Activated B cell treated with CpG ODN at 0.5 μM for 24 hours (primary cell): ENCODE data around the gene LGMN. TPM values are rescaled to one million over a fixed set of nuclear protein-coding genes. Genes with fewer than 3 reads are reported as not detected.

Source experiments
- ATAC-seq: fragments of 200-7000 bp; cut with Tn5 transposase; one replicate; pipeline ENCODE4 v1.10.0; 2021; ENCODE audit warnings: low read depth, mild to moderate bottlenecking, moderate library complexity
- CTCF ChIA-PET: fragments of 350-600 bp; sonication (Branson Sonifier 250); formaldehyde crosslinking; loops from one replicate; lab custom pipeline; 2021; ENCODE audit warnings: antibody characterized with exemption; lab: Charles Lee
- POLR2A ChIA-PET: fragments of 350-600 bp; sonication (Branson Sonifier 250); formaldehyde crosslinking; loops from one replicate; lab custom pipeline; 2021; ENCODE audit warnings: antibody characterized with exemption; lab: Charles Lee
- DNase-seq: peaks from one replicate; pipeline ENCODE4 v3.0.0; 2022
- H3K27ac Mint-ChIP-seq: one replicate; pipeline ENCODE4 v1.8.0; 2020; ENCODE audit warnings: mixed read lengths
- H3K27me3 Mint-ChIP-seq: one replicate; pipeline ENCODE4 v1.8.0; 2021; ENCODE audit warnings: mixed read lengths
- H3K36me3 Mint-ChIP-seq: one replicate; pipeline ENCODE4 v1.8.0; 2021; ENCODE audit warnings: low read depth, mixed read lengths
- H3K4me1 Mint-ChIP-seq: one replicate; pipeline ENCODE4 v1.8.0; 2021; ENCODE audit warnings: mixed read lengths
- H3K4me3 Mint-ChIP-seq: one replicate; pipeline ENCODE4 v1.8.0; 2020; ENCODE audit warnings: mild to moderate bottlenecking, mixed read lengths
- H3K9me3 Mint-ChIP-seq: one replicate; pipeline ENCODE4 v1.8.0; 2020; ENCODE audit warnings: mixed read lengths
- intact Hi-C: fragments of 100-400 bp; cut with micrococcal nuclease; formaldehyde crosslinking; loops from one replicate; pipeline ENCODE4 v1.15.1; 2024
- total RNA-seq: library from RNA; stranded (reverse); gene quantifications from 2 replicates; pipeline ENCODE4 v1.2.3, GENCODE V29; 2022
- TF ChIP-seq, protein P1 (sequence below): fragments of 200-600 bp; IDR thresholded peaks from one replicate; pipeline ENCODE4 v1.8.0; 2022; ENCODE audit warnings: antibody characterized with exemption, mild to moderate bottlenecking

LGMN gene
- total RNA-seq, 1 donor from 2014 or later, result 11.8 TPM

DNA sequence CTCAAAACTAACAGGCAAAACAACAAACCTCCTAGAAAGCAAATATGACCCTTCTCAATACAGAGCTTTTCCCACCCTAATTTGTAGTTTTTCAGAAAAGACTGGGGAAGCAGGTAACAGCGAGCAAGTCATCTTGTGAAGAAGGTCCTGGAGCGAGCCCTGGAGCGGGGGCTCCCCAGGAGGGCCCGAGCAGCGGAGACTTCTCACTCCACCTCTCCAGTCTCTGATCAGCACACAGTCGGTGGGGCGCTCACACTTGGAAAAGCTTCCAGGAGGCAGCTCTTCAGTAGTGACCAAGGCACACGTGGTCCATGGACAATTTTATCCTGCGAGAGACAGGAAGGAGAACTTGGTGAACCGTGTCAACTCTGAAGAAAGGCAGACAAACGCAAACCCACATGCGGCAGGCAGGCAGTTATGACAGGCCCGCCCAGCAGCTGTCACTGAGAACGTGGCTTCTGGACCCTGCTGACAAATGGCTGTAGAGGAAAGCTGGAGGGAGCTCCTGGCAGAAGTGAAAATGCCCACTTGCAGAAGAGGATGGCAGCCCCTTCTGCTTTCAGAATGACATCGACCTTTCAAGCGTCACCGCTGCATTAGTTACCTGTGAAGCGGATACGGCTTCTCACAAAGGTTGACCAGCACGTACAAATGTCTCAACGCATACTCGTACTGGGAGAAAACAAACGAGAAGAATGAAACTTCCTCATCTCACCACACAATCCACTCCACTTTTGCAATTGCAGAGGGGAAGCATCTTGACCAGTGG is 44.2 kb downstream of the LGMN start:
- POLR2A ChIA-PET, result interaction anchor here (0.6 to 1.6 kb wide), 13 partner anchors 11 to 664 kb away, joined by 3 to 7 read pairs (median 5); partner anchors contain the start of genes CPSF2, GOLGA5, LGMN and NDUFB1
- intact Hi-C loops, result loop anchor here (1.0 to 5.0 kb wide), 6 partner anchors 8 to 88 kb away; partner anchors contain the start of genes GOLGA5 and LGMN

DNA sequence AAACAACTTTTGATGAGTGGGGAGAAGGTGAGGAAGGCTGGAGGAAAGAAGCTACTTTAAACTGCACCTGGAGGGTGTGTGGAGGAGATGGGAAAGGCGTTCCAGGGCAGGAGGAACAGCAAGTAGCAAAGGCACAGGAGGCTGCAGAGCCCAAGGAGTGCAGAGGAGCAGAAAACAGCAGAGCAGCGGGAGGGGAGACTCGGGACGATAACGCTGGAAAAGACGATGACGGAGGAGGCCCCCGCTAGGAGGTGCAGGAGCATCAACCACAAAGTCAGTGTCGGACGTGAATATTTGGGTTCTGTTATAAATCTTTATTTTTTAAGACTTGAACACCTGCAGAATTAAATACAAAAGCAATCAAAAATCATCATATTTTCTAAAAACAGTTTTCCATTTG is 44.9 kb downstream of the LGMN start:
- Mint-ChIP-seq H3K4me1 (peaks cover 67% of the 10 kb centered on the region), H3K4me3 (peak overlapping the region; percentile 44), H3K27me3 (no peaks in the 10 kb centered on the region), H3K9me3 (no peaks in the 10 kb centered on the region), H3K27ac (peak overlapping the region; percentile 90), H3K36me3 (peaks cover 14% of the 10 kb centered on the region)
- ChIA-PET POLR2A (interaction anchor here (0.6 to 1.6 kb wide), 7 partner anchors 15 to 663 kb away, joined by 3 to 7 read pairs (median 6); partner anchors contain the start of genes CPSF2, LGMN, NDUFB1 and TRIP11), CTCF (interaction anchor here (1.1 kb wide), 3 partner anchors 13 to 77 kb away, joined by 3 read pairs; no protein-coding TSS in a partner anchor)
- TF ChIP-seq, protein P1, sequence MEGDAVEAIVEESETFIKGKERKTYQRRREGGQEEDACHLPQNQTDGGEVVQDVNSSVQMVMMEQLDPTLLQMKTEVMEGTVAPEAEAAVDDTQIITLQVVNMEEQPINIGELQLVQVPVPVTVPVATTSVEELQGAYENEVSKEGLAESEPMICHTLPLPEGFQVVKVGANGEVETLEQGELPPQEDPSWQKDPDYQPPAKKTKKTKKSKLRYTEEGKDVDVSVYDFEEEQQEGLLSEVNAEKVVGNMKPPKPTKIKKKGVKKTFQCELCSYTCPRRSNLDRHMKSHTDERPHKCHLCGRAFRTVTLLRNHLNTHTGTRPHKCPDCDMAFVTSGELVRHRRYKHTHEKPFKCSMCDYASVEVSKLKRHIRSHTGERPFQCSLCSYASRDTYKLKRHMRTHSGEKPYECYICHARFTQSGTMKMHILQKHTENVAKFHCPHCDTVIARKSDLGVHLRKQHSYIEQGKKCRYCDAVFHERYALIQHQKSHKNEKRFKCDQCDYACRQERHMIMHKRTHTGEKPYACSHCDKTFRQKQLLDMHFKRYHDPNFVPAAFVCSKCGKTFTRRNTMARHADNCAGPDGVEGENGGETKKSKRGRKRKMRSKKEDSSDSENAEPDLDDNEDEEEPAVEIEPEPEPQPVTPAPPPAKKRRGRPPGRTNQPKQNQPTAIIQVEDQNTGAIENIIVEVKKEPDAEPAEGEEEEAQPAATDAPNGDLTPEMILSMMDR, result no peak
- intact Hi-C loops, result loop anchor here (5.0 kb wide), 1 partner anchor 89 kb away; the partner anchor contains the start of gene GOLGA5
- ATAC-seq, result no peak
- DNase-seq, result no peak

More for the DNA sequence above, 44.2 kb downstream of the LGMN start:
- Mint-ChIP-seq H3K27me3 (no peaks in the 10 kb centered on the region), H3K4me1 (peaks cover 60% of the 10 kb centered on the region), H3K9me3 (no peaks in the 10 kb centered on the region), H3K27ac (peak overlapping the region; percentile 90), H3K36me3 (peaks cover 19% of the 10 kb centered on the region), H3K4me3 (peak overlapping the region; percentile 51)
- DNase-seq (peak; percentile 57), ATAC-seq (peak; percentile 98)
- TF ChIP-seq, protein P1, result no peak
- CTCF ChIA-PET, result interaction anchor here (1.1 kb wide), 3 partner anchors 14 to 76 kb away, joined by 3 read pairs; no protein-coding TSS in a partner anchor

DNA sequence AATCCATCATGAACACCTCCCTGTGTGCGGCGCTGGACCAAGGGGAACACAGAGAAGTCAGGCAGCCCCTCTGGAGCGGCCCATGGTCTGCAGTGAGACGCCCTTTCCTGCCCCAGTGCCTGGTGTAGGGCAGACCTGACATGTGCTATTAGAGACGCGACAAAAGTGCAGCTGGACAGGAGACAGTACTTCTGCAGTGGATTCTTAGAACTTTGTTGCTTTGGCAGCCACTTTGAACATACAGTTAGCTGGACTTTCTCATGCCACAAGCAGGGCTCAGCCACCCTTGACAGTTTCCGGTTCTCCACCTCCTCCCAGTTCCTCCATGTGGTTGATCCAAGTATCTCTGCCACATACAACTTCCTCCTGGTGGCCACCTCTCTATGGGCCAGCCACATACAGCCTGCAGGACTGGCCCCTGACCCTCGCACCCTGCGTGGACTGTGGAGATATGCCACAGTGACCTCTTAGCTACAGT is 45.9 kb downstream of the LGMN start:
- ATAC-seq (no peak), DNase-seq (no peak)
- Mint-ChIP-seq H3K27me3 (no peaks in the 10 kb centered on the region), H3K27ac (peak overlapping the region; percentile 19), H3K4me1 (peaks cover 77% of the 10 kb centered on the region), H3K9me3 (no peaks in the 10 kb centered on the region), H3K36me3 (peaks cover 12% of the 10 kb centered on the region), H3K4me3 (peak overlapping the region; percentile 44)
- ChIA-PET POLR2A (interaction anchor here (0.5 to 0.9 kb wide), 3 partner anchors 46 to 598 kb away, joined by 3 to 6 read pairs (median 5); partner anchors contain the start of gene LGMN), CTCF (interaction anchor here (1.0 kb wide), 1 partner anchor 114 kb away, joined by 3 read pairs; no protein-coding TSS in a partner anchor)
- intact Hi-C loops, result loop anchor here (5.0 kb wide), 1 partner anchor 90 kb away; the partner anchor contains the start of gene GOLGA5
- TF ChIP-seq, protein P1, result no peak

DNA sequence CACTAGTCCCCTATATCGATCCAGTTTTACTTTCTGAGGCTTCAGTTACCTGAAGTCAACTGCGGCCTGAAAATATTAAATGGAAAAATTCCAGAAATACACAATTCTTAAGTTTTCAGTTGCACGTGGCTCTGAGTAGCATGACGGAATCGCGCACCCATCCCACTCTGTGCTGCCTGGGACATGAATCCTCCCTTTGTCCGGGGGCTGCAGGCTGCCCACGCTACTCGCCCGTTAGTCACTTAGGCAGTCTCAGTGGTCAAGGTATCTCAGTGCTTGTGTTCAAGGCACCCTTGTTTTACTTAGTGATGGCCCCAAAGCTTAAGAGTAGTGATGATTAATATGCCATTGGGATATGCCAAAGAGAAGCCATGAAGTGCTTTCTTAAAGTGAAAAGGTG is 46.6 kb downstream of the LGMN start:
- Mint-ChIP-seq H3K27me3 (no peaks in the 10 kb centered on the region), H3K9me3 (no peaks in the 10 kb centered on the region), H3K36me3 (peaks cover 7% of the 10 kb centered on the region), H3K27ac (no peak overlapping the region), H3K4me1 (peaks cover 82% of the 10 kb centered on the region), H3K4me3 (no peak overlapping the region)
- intact Hi-C loops, result loop anchor here (5.0 kb wide), 1 partner anchor 90 kb away; the partner anchor contains the start of gene GOLGA5
- TF ChIP-seq, protein P1, result no peak
- no peak for ATAC-seq
- ChIA-PET CTCF (no interaction called here), POLR2A (interaction anchor here (0.9 kb wide), 1 partner anchor 47 kb away, joined by 5 read pairs; the partner anchor contains the start of gene LGMN)
- no peak for DNase-seq
